A549 treated with DMSO at 1 μM for 4 hours (cell line): Measurements from ENCODE around the gene MEIG1. TPM values are rescaled to one million over a fixed set of nuclear protein-coding genes. Genes with fewer than 3 reads are reported as not detected.

Source experiments
- total RNA-seq: library from RNA; stranded (reverse); fragments of 200-300 nt; extraction: Qiagen RNA extraction; gene quantifications from 5 replicates; pipeline ENCODE4 v1.2.3, GENCODE V29; 2022; ENCODE audit warnings: low read depth

Gene MEIG1
- 0.65 to 0.93 TPM (median 0.73 TPM) in 4 of 5 replicates, not detected in the other for total RNA-seq

GRCh38 chr10:14959221-14960057, at the start of gene MEIG1:
Gene MEIG1, plus strand, starts transcription at chr10:14959388. Its CDS starts 7,081 bp downstream, at chr10:14966469.

GRCh38 chr10:14954001-14954770, 5.0 kb upstream of the MEIG1 start, which contains the start of gene DCLRE1C:
Gene DCLRE1C, minus strand, starts transcription at chr10:14954096. Its CDS starts 86 bp downstream, at chr10:14954010.

Other genes with a start within 250 kb of the MEIG1 start
- 148 to 213 TPM (median 180 TPM) in 5 replicates for gene FAM107B, start 184.5 kb upstream of the MEIG1 start, total RNA-seq
- gene CDNF, start 121.4 kb upstream of the MEIG1 start, total RNA-seq = 0.85 to 1.6 TPM (median 0.97 TPM) in 5 replicates
- gene HSPA14, start 121.1 kb upstream of the MEIG1 start, total RNA-seq = 43.5 to 53.5 TPM (median 49.2 TPM) in 5 replicates
- gene MSANTD7, start 121.1 kb upstream of the MEIG1 start, total RNA-seq = 12.4 to 17.3 TPM (median 13.0 TPM) in 5 replicates
- 20.5 to 24.8 TPM (median 22.4 TPM) in 5 replicates for gene SUV39H2, start 80.5 kb upstream of the MEIG1 start, total RNA-seq
- 4.4 to 6.5 TPM (median 6.2 TPM) in 5 replicates for gene DCLRE1C, start 5.3 kb upstream of the MEIG1 start, total RNA-seq
- not detected in 5 replicates for gene OLAH, start 84.6 kb downstream of the MEIG1 start, total RNA-seq
- 0.85 to 1.1 TPM (median 0.96 TPM) in 5 replicates for gene ACBD7, start 129.4 kb downstream of the MEIG1 start, total RNA-seq
- 34.0 to 38.9 TPM (median 36.7 TPM) in 5 replicates for gene RPP38, start 138.0 kb downstream of the MEIG1 start, total RNA-seq
- 24.3 to 29.8 TPM (median 27.0 TPM) in 5 replicates for gene NMT2, start 209.3 kb downstream of the MEIG1 start, total RNA-seq